HepG2 (cell line): ENCODE results near the gene ASXL1. TPM values are rescaled to one million over a fixed set of nuclear protein-coding genes. Genes with fewer than 3 reads are reported as not detected.

Experiments used
- ATAC-seq: fragments of 200-7000 bp; cut with Tn5 transposase; 3 replicates; pipeline ENCODE4 v1.9.1; 2020; ENCODE audit warnings: mild to moderate bottlenecking, moderate library complexity
- BruUV-seq: library from RNA; stranded (reverse); fragments of 400-500 nt; replicated peaks from 2 replicates; lab custom pipeline; 2021; lab: Mats Ljungman, UMichigan
- CTCF ChIA-PET: fragments of 300-600 bp; formaldehyde crosslinking; extraction: SDS; loops from one replicate; lab custom pipeline; 2021; ENCODE audit warnings: low total read pairs, inconsistent platforms, low intra/inter-chr PET ratio; lab: Yijun Ruan, JAX
- POLR2A ChIA-PET: fragments of 350-600 bp; sonication (Branson Sonifier 250); formaldehyde crosslinking; loops from one replicate; lab custom pipeline; 2020; ENCODE audit warnings: antibody characterized with exemption, inconsistent platforms; lab: Yijun Ruan, JAX
- DNase-seq: peaks from one replicate; pipeline ENCODE4 v3.0.0-alpha.2; 2015; ENCODE audit warnings: low spot score
- FAIRE-seq: peaks from 3 replicates; lab custom pipeline; 2011; peaks lifted over from hg19 to GRCh38; lab: Jason Lieb, UNC
- H2AFZ ChIP-seq: one replicate; pipeline ENCODE4 v1.6.1; 2011; ENCODE audit warnings: low read length, inconsistent platforms
- H3K27ac ChIP-seq: fragments of 300-600 bp; 3 replicates; pipeline ENCODE4 v1.8.0; 2011; ENCODE audit warnings: mixed run types, mild to moderate bottlenecking, mixed read lengths, low read length, inconsistent platforms; ENCODE audit not compliant: insufficient read depth; ENCODE audit errors: extremely low read length
- H3K27me3 ChIP-seq, 2 experiments: fragments of 200-600 bp in 1 of 2; 2 replicates in 1 of 2; 3 replicates in 1 of 2; pipeline versions ENCODE4 v1.6.0 to v1.8.0; 2011; ENCODE audit warnings: low read length in 2 of 2, mild to moderate bottlenecking in 2 of 2, moderate library complexity in 2 of 2, inconsistent platforms in 1 of 2; ENCODE audit not compliant: insufficient read depth in 2 of 2, control insufficient read depth in 1 of 2
- H3K36me3 ChIP-seq, 2 experiments: fragments of 200-600 bp in 1 of 2; replicated peaks in 1 of 2; 2 replicates in 1 of 2; 3 replicates in 1 of 2; pipeline versions ENCODE4 v1.5.1 to v1.8.0; 2011; ENCODE audit warnings: low read length in 2 of 2, inconsistent platforms in 1 of 2; ENCODE audit not compliant: insufficient read depth in 2 of 2, control insufficient read depth in 1 of 2
- H3K4me1 ChIP-seq: 2 replicates; pipeline ENCODE4 v1.5.1; 2012; ENCODE audit warnings: low read length, inconsistent platforms; ENCODE audit not compliant: insufficient read depth
- H3K4me2 ChIP-seq: 2 replicates; pipeline ENCODE4 v1.6.0; 2011; ENCODE audit warnings: low read depth, low read length, inconsistent platforms
- H3K4me3 ChIP-seq, 3 experiments: fragments of 200-600 bp in 1 of 3; sonication (generic), shearing (Covaris generic) in 1 of 3; replicated peaks in 1 of 3; 2 replicates each; pipeline ENCODE4 v1.5.1; 2011 to 2016; ENCODE audit warnings: low read length in 3 of 3, inconsistent platforms in 2 of 3, low read depth in 2 of 3, mild to moderate bottlenecking in 2 of 3, control low read depth in 1 of 3, mixed read lengths in 1 of 3; ENCODE audit not compliant: insufficient read depth in 1 of 3
- H3K79me2 ChIP-seq: one replicate; pipeline ENCODE4 v1.6.1; 2011; ENCODE audit warnings: low read length, inconsistent platforms; ENCODE audit not compliant: insufficient read depth
- H3K9ac ChIP-seq: 2 replicates; pipeline ENCODE4 v1.6.0; 2011; ENCODE audit warnings: mild to moderate bottlenecking, low read depth, low read length, inconsistent platforms; ENCODE audit not compliant: insufficient read depth
- H3K9me3 ChIP-seq: 2 replicates; pipeline ENCODE4 v1.5.1; 2012; ENCODE audit warnings: mild to moderate bottlenecking, low read length
- H4K20me1 ChIP-seq: 2 replicates; pipeline ENCODE4 v1.6.0; 2011; ENCODE audit warnings: inconsistent platforms, mild to moderate bottlenecking, low read length, moderate library complexity; ENCODE audit not compliant: insufficient read depth
- PHF21A ChIP-seq: sonication (generic); formaldehyde crosslinking; IDR thresholded peaks from 2 replicates; pipeline ENCODE4 v1.5.0; 2020; ENCODE audit warnings: mild to moderate bottlenecking, missing genetic modification reagents
- RBM22 ChIP-seq: fragments of 200-400 bp; formaldehyde crosslinking; optimal IDR thresholded peaks from 2 replicates; pipeline ENCODE3; 2017; ENCODE audit warnings: mild to moderate bottlenecking, low read length, moderate library complexity
- SAP130 ChIP-seq: IDR thresholded peaks from 2 replicates; pipeline ENCODE4 v1.6.1; 2016; ENCODE audit warnings: low read depth
- ZNF496 ChIP-seq: sonication (generic); formaldehyde crosslinking; IDR thresholded peaks from 2 replicates; pipeline ENCODE4 v1.8.1; 2023; ENCODE audit warnings: mild to moderate bottlenecking, moderate library complexity, missing genetic modification reagents; ENCODE audit not compliant: insufficient replicate concordance
- WGBS: methylation state at CpG from one replicate; pipeline ENCODE4 v1.1.6; 2017; ENCODE audit warnings: low lambda C conversion rate; 5-methylcytosine and 5-hydroxymethylcytosine counted together
- in situ Hi-C: cut with HindIII; loops from 2 replicates; pipeline ENCODE4 v1.10.0; 2017; ENCODE audit warnings: low pct_unique_long_range_greater_than_20kb; ENCODE audit not compliant: extremely low pct_ligation_motif_present
- intact Hi-C: fragments of 100-400 bp; cut with micrococcal nuclease; formaldehyde crosslinking; loops from one replicate; pipeline ENCODE4 v1.10.0; 2022; ENCODE audit not compliant: unreplicated experiment
- polyA plus RNA-seq, 8 experiments: library from polyadenylated mRNA; depleted of rRNA in 3 of 8; stranded (reverse) in 7 of 8; unstranded in 1 of 8; fragments of >200 nt; fragmentation: Illumina TruSeq in 4 of 8; extraction: Trizol in 4 of 8; gene quantifications; 2 replicates each; pipeline versions ENCODE4 v1.2.1 to v1.2.3, GENCODE V29; 2011 to 2016; ENCODE audit warnings: low read depth in 4 of 8, missing spikeins in 1 of 8, mixed read lengths in 1 of 8; ENCODE audit not compliant: insufficient read depth in 1 of 8
- total RNA-seq, 5 experiments: library from RNA; depleted of rRNA; stranded (reverse); fragments of >200 nt; fragmentation: Illumina TruSeq; extraction: Trizol; gene quantifications; 2 replicates each; pipeline ENCODE4 v1.2.3, GENCODE V29; 2016; ENCODE audit warnings: low read depth in 1 of 5
- TF ChIP-seq, protein P1 (sequence below): sonication (generic); formaldehyde crosslinking; conservative IDR thresholded peaks from 2 replicates; pipeline ENCODE4 v1.4.0; 2020; ENCODE audit warnings: missing genetic modification reagents

ASXL1 gene
- total and polyA plus RNA-seq, 2 of the 13 experiments (the other 11 are each of a cell fraction or from before 2014, with no cell fraction given): 62.1 to 74.8 TPM

DNA sequence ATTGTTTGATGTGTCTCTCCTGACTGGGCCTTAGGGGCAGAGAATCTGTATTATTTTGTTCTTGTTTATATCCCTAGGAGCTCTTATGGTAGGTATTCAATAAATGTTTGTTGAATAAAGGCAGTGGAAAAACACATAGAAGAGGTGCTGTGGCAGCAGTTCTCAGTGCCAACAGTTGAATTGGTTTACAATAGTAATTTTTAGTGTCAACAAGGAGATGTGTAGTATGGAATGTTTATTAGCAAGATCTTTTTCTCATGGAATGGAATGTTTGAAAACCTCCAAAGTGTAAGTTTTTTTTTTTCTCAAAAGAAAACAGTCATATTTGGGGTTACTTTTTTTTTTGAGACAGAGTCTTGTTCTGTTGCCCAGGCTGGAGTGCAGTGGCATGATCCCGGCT lies 28.0 kb downstream of the ASXL1 start:
- Histone ChIP-seq H3K36me3 (peaks cover 16 to 52% of the 10 kb centered on the region in 2 experiments), H3K4me3 (no peak overlapping the region), H3K9ac (no peak overlapping the region), H3K27me3 (no peaks in the 10 kb centered on the region), H3K4me2 (no peak overlapping the region), H3K4me1 (peaks cover 61% of the 10 kb centered on the region), H3K27ac (no peak overlapping the region), H2AFZ (no peak overlapping the region), H3K9me3 (no peaks in the 10 kb centered on the region), H4K20me1 (peaks cover 51% of the 10 kb centered on the region), H3K79me2 (peaks cover 86% of the 10 kb centered on the region)
- intact Hi-C loops (no loop called here), in situ Hi-C loops (no loop called here)
- BruUV-seq: no TSS peak
- DNase-seq (no peak), ATAC-seq (no peak), FAIRE-seq (no peak)
- CTCF ChIA-PET: no interaction called here
- WGBS: 97% methylated on average over 1 of the region's 1 CpG
- POLR2A ChIA-PET: interaction anchor here (1.4 kb wide), 1 partner anchor 96 kb away, joined by 3 read pairs; no protein-coding TSS in a partner anchor
- TF ChIP-seq, protein P1, sequence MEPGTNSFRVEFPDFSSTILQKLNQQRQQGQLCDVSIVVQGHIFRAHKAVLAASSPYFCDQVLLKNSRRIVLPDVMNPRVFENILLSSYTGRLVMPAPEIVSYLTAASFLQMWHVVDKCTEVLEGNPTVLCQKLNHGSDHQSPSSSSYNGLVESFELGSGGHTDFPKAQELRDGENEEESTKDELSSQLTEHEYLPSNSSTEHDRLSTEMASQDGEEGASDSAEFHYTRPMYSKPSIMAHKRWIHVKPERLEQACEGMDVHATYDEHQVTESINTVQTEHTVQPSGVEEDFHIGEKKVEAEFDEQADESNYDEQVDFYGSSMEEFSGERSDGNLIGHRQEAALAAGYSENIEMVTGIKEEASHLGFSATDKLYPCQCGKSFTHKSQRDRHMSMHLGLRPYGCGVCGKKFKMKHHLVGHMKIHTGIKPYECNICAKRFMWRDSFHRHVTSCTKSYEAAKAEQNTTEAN (CRISPR knock-in tag): no peak
- TF ChIP-seq PHF21A (peak; percentile 18; the same call in 1 of the 2 replicates), SAP130 (CRISPR knock-in tag) (no peak)

DNA sequence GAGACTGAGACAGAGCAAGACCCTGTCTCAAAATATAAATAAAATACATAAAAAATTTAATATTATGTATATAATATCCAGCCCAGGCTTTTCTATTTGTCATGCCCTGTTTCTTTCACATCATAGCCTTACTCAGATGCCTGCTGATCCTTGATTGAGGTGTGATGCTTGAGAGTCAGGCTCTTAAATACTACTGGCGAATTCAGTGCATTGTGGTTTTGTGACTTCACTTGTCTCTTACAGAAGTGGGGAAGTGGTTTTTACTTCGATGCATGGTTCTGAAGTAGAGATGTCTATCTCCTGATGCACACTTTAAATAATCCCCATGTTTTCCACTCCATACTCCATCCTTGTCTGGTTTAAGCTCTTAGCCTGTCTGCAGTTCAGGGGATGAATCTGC lies 29.1 kb downstream of the ASXL1 start:
- Histone ChIP-seq H3K27ac (no peak overlapping the region), H3K36me3 (peaks cover 23 to 62% of the 10 kb centered on the region in 2 experiments), H3K9ac (no peak overlapping the region), H3K79me2 (peaks cover 93% of the 10 kb centered on the region), H4K20me1 (peaks cover 59% of the 10 kb centered on the region), H3K4me1 (peaks cover 56% of the 10 kb centered on the region)
- DNase-seq: no peak
- FAIRE-seq: no peak
- intact Hi-C loops (no loop called here), in situ Hi-C loops (no loop called here)
- CTCF ChIA-PET: no interaction called here
- POLR2A ChIA-PET: no interaction called here
- TF ChIP-seq RBM22: peak; percentile 56
- no peak for TF ChIP-seq ZNF496
- TF ChIP-seq, all 625 proteins: peak for 1
- H2AFZ ChIP-seq: no peak overlapping the region
- ATAC-seq: no peak
- H3K27me3 ChIP-seq: no peaks in the 10 kb centered on the region
- WGBS: 92% methylated on average over 2 of the region's 2 CpGs
- H3K4me2 ChIP-seq: no peak overlapping the region
- H3K4me3 ChIP-seq: no peak overlapping the region
- no peaks in the 10 kb centered on the region for H3K9me3 ChIP-seq
- no TSS peak for BruUV-seq
